IPS-NIHi11 (cell line): ENCODE measurements around the gene HDAC4.

Experiments used
- DNase-seq: peaks from one replicate; pipeline ENCODE4 v3.0.0; 2012; ENCODE audit warnings: mixed read lengths, low spot score

HDAC4 gene

DNA sequence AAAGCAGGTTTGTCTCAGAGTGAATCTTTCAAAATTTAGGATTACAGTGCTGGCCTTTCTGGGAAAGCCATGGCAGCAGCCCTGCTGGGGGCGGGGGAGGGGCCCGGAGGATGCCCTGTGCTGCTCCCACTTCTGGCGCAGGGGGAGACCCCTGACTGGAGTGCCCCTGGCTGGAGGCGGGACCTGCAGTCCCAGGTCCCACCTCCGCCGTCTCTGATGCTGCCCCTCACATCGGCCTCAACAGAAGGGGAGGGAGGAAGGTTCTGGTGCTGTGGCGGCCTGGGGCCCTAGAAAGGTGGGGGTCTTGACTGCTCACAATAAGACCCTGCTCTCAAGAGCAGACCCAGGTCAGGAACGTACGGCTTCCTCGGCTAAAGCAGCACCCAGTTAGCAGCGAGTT is 336.6 kb downstream of the HDAC4 start:
- peak; percentile 54 for DNase-seq

DNA sequence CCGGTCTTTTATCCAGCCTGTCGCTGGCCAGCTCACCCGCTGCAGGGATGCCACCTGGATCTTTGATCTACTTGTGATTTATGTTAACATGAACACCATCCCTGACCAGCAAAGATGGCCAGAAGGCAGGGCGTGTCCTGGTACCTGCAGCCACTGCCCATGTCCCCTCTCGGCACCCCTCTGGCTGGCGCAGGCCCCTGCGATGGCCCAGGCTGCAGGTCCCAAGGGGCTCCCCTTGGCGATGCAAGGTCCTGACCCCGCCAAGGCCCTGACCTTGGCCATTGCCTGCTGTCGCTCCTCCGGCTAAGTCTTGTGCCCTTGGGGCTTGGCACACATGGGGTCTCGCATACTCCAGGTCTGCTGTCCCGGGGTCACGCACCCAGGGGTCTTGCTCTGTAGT is 338.1 kb downstream of the HDAC4 start:
- DNase-seq = no peak

DNA sequence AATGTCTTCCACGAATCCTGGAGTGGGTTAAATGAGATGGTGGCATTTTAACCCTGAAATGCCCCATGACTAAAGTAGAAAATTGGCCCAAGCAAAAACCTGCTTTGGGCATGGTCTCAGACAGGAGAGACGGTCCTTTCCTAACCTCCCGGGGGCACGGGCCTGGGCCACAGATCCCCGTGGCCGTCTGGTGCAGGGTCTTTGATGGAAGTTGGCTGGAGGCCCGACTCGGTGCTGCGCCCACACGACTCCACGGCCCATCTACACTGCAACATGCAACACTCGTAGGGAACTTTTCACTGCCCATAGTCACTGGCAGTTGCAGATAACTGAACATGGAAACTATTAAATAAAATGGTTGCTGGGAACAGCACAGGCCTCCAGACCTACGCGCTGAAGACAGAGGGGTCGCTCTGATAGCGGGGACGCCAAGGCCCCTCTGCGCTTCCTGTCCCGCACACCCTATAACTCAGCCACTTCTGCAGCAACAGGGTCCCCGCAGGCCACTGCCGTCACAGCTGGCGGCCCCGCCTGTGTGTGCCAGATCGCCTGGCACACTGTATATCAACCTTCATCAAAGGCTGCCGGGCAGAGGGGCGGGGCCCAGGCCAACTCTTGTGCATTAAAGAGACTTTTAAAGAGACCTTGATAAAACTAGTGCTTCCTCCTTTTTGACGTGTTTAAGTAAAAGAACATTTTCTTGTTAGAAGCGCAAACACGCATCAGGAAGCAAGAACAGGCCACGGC is 338.8 kb downstream of the HDAC4 start:
- DNase-seq = no peak

DNA sequence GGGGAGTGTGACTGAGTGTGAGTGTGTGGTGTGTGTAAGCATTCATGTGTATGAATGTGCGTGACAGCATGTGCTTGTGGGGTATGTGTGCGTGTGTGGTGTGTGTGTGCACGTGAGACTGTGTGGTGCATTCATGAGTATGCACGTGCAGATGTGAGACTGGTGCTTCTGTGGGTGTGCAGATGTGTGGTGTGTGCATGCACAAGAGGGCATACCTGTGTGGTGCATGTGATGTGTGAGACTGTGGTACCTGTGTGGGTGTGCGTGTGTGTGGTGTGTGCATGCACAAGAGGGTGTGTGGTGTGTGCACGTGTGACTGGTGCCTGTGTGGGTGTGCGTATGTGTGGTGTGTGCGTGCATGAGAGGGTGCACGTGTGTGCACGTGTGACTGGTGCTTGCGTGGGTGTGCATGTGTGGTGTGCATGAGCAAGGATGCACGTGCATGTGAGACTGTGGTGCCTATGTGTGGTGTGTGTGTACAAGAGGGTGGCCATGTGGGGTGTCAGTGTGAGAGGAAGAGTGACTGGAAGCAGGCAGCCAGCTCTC is 339.6 kb downstream of the HDAC4 start:
- no peak for DNase-seq

DNA sequence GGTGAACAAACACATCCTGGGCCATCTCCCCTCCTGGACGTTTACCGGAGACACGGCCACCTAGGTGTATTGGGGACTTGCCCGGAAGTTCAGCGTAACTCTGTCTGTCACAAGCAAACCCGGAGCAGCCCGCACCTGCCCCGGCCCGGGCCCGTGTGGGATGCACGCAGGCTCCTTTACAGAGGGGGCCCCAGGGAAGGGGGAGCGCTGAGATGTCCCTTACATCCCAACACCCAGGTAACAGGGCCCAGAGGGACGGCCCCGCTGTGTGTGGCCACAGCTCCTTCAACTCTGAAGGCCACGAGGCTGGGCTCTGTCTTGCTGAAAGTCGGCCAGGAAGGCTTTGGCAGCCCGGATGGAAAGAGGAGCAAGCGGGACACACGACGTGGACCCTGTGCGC is 340.1 kb downstream of the HDAC4 start:
- DNase-seq = no peak

DNA sequence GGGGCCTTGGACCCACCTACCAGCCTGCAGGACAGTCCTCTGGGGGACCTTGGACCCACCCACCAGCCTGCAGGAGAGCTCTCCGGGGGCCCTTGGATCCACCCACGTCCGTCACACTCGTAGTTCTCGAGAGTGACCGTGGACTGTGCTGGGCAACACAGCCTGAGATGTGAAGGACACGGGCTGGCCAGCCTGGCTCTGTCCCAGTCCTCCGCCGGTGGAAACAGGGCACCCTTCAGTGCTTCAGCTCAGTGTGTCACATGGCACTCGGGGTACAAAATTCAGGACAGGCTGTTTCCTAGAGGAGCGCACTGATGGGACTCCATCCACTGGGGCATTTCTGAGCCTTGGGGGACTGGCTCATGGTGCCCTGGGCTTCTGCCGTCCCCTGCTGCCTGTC is 341.0 kb downstream of the HDAC4 start:
- DNase-seq = no peak

DNA sequence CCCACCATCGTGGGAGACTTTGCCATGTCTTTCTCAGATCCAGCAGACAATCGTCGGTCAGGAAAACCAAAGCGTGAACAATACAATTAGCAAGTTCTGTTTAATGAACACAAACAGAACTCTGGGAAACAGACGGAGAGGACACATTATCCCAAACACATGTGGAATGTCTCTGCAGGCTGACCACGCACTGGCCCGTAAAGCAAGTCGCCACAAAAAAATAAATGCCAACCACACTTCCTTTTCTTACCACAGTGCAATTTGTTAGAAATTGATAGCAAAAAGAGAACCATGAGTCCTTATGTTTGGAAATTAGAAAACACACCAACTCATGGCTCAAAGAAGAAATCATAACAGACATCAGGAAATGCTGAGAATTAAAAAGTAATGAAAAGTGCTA is 342.1 kb downstream of the HDAC4 start:
- no peak for DNase-seq

DNA sequence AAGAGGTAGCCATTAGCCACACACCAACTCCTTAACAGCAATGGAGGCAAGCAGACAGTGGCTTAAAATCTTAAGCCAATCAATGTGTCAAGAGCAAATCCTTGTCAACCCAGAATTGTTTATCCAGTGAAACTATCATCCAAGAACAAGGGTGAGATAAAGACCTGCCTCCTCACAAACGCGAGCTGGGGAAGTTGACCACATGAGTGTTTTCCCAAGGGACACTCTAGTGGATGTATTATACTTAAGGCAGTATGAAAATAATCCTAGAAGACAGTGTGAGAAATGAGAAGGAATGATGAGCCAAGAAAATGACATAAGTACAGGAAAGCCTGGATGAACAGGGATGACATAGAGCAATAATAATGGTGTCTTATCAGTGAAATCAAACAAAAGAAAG is 343.3 kb downstream of the HDAC4 start:
- DNase-seq = no peak

DNA sequence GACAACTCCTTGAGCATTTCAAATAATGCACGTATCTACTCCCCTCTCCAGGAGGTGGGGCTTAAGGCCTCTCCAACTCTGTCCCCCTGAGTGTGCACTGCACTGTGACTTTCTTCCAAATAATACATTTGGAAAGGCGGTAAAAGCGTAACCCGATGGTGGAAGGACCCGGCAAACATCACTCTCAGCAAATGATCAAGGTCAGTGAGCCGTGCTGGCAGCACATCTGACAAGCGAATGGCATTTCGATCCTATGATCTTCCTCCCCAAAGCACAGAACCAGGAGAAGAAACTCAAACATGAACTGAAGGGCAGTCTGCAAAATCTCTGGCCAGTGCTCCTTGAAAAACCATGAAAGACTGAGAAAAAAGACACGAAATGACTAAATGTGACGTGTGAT is 344.2 kb downstream of the HDAC4 start:
- DNase-seq = no peak

DNA sequence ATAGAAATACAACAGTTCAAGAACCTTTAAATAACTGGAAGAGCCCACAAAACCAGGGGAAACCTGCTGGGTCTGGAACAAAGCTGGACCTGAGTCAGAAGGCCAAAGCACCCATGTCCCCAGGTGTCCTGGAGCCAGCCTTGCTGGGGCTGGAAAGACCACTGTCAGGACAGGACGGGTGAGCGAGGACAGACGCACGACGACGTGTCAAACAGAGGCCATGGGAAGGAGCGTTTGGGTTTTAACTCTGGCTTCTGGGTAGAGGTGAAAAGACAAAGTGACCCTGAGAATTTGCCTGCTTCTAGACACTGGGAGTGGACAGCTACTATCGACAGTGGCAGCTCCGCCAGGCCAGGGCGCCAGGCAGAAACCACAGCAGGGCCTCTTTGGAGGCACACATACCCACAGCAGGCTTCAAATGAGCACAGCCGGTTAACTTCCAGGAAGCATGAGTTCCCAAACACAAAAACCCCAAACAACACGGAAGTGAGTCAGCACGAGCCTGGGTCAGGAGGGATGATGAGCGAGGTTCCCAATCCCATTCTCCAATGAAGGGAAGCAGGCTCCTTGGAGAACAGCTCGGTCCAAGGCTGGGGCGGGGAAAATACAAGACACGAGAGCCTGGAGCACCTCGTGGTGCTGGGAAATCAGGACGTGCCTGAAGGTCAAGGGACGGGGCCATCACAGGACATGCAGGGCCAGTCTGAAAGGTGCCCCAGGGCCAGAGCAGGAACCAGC is 344.9 kb downstream of the HDAC4 start:
- no peak for DNase-seq

DNA sequence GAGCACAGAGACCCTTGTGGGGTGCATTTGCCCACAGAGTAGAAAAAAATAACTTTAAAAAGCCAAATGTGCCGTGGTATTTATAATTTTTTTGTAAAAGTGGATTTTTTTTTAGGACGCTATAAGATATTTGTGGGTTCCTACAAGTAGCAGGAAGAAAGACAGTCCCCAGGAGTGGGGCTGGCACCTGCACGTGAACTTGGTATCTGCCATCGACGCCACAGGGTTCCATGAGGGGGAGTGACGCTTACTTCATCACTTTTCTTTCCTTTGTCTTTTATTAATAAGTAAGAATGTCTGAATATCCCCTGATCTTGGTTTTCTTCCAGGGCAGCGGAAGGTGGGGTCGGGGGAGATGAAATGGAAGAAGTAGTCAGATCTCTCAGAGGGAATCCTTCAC is 345.9 kb downstream of the HDAC4 start:
- DNase-seq = no peak

DNA sequence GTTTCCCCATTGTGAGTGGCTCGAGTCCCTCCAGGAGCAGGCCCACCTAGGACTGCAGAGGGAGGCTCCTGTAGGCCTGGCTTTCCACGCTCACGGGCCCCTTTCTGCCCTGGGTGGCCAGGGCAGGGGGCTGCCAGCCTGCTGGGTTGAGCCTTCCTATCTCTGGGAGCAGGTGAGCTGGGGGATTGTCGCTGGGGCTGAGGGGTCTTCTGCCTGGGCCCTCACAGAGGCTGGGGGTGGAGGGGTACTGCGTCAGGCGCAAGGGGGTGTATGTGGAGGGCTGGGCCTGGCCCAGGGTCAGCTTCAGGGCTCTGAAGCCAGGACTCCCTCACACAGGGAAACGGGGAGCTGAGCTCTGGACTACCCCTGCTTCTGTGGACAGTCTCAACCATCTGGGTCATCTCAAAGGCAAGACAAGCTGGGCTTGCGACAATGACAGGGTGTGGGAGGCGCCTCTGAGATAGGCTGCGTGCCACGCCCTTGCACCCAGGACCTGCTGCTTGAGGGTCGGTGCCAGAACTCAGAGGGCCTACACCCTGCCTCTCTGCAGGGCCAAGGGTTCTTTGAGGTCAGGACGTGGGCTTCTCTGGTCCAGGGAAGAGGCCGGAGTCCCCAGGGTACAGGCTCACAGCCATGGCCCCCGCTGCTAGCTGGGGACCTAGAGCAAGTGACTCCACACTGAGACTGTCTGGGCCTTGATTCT is 346.9 kb downstream of the HDAC4 start:
- no peak for DNase-seq

DNA sequence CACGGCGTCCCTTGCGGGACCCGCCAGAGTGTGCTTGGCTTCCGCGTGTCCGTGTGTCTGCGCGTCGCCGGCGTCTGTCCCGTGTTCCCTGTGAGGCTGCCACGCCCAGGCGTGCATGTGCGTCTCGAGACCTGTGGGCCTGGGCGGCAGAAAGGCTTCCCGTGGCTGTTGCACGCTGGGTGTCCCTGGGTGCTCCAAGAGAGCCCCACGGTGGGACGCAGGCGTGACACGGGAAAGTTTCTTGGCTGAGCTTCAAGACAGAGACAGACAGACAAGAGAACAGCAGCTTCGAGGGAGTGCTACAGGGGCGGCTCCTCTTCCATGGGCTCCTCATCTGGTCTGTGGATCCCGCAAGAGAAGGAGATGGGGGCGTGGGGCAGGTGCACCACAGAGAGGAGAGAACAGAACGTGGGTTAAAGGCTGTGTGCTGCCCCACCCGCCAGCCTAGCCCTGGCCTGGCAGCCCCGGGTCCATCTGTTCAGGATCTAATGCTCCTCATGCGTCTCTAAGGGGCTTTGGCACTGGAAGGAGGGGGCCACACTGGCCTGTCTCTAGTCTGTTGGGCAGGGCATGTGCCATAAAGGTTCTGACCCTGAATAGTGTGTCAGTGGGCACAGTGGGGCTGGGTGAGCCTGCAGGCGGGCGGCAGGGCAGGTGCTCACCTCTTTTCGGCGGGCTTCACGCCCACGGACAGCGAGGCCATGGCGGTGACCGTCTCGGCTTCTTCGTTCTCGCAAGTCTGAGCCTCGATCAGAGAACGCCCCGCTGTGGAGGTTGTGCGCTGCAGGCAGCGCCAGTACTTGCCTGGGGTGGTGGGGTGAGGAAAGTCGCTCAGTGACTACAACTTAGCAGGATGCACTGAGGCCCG is 347.8 kb downstream of the HDAC4 start:
- DNase-seq = no peak

DNA sequence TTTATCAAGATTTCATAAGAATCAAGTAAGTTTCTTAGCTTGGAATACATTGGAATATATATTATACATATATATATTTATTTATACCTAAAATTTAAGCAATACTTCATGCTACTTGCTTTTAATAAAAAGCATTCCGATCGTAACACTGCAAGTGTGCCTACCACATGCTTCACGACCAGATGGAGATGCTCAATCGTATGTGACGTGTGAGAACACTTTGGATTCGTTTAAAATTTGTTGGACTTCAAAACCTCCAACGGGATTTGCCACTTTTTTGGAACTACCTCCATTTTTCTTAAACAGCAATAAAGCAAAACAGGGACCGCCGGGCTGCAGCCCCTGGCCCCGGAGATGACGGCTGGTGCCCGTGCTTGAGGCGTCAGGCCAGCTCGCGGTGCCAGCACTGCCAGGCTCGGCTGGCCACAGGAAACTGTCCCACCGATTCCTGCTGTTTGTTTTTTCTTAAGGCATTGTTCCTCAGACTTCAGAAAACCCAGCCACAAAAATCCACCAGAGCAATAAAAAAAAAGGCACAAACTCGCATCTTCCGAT is 348.9 kb downstream of the HDAC4 start:
- DNase-seq = no peak

DNA sequence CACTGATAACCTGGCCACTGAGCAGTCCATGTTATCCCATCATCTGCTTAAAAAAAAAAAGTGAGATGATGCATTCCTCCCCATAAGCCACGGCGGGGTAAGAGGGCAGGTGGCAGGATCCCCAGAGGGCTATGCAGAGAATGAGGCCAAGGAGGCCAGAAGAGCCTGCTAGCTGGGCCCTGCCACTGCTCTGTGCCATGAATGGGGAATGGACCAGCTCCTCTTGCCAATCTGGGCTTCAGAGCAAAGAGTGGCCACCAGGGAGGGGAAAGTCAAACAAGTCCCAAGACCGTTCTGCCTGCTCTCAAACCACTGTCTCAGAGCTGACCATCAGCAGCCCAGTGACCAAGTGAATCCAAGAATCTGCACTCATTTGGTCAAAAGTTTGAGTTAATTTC is 350.6 kb downstream of the HDAC4 start:
- DNase-seq = no peak

DNA sequence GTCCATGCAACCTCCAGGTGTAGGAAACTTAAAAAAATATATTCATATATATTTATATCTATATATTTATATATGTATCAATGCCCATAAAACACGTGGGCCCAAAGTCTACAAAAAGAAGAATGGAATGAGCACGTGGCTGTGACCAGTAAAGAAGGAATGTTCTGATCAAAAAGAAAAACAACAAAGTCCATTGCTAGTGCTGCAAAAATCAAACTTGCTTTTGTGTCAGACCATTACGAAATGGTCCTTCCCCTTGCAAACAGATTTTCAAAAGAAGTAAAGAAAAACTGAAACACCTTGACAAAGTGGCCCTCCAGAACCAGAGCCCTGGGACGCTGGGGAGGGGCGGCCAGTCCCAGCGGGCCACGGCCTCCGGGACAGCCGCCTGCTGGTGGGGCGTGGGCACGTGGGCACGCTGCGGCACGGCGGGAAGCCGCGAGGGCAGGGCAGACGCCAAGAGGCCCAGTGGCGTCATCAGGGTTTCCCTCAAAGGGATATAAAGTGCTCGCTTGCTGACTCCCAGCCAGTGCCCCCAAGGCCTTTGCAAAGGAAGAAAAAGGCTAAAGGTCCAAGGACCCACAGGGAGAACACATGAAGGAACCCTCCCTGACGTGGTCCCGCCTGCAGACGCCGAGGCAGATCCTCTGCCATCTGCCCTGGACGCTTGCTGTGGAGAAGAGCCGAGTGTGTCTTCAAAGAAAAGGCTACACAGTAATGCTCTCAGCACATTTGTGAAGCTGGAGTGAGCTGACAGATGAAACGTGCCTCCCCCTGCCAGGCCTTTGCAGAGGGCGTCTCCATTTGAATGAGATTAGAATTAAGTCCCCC is 351.2 kb downstream of the HDAC4 start:
- DNase-seq = no peak

DNA sequence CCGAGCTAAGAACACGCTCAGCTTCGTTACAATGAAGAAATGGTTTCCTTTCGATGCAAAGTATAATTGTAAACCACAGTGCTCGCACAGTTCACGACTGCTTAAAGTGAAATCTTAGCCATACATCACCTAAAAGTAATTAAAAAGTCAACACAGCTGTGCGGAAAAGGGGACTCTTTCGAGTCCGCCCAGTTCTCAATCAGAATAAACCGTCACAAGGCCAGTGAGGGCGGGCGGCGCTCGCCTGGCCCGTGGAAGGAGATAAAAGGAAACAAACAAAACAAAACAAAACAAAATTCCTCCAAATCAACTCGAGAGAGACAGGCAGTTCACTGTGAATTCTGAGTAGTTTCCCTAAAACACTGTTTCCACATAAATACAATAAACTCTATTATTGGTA is 352.1 kb downstream of the HDAC4 start:
- no peak for DNase-seq

DNA sequence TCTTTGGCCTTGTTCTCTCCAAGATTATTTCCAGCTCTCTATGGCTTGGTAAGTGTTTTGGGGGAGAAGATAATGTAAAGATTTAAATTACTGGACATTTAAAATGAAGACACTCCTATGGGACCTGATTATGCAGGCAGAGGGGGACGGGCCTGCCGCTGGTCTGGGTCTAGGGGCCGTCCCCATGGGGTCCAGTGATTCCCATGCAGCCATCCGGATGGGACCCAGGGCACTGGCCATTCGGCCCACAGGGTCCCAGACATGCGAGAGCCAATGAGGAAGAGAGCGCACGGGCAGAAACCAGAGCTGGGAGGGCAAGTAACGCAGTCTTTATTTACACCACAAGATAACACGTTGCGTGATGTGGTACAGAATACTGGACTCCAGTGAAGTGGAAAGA is 353.0 kb downstream of the HDAC4 start:
- no peak for DNase-seq

DNA sequence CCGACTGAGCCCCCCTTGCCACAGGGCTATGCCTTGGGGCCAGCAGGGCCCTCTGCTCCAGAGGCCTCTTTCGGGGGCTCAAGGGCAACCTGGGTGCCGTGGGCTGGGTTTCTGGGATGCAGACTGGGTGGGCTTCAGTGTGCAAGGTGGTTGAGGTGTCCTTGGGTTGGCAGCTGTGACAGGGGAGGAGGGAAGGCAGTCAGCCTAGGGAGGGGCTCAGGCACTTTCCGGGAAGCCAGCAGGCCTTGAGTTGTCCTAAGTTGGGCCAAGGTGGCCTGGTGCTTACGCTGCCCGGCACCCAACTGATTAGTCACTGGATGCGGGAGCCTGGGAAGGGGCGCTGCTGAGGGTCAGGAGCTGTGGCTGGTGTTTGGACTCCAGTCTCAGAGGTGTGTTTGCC is 353.4 kb downstream of the HDAC4 start:
- no peak for DNase-seq

DNA sequence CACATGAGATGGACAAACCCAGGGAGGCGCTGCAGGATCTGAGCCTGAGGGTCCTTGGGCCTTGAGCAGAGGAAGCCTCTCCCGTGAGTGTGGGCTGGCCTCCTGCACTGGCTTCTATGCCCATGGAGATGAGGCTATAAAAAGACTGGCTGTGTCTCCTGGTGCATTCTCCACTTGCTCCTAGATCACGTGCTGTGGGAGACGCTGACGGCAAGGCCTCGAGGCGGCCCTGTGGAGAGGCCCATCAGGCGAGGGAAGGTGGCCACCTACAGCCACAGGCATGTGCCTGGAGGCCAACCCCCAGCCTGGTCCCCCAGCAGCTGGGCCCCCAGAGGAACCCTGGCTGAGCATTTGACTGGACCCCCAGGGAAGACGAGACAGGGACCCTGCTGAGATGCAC is 354.0 kb downstream of the HDAC4 start:
- DNase-seq = no peak

DNA sequence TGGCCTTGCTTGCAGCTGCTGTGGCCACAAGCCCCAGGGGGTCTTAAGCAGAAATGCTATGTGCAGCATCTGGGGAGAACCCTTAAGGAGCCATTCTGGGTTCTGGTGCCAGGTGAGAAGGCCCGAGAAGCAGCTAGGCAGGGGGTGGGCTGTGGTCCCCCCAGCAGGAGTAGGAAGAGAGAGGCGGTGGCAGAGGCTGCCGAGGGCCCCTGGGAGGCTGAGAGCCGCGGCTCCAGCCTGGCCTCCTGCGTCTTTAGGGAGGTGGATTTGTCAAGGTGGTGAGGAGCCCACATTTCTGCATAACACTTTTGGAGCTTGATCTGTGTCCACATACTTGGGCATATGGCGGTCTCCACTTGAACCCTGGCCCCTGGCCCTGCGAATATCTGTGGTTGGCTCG is 356.5 kb downstream of the HDAC4 start:
- no peak for DNase-seq
